Activated CD4-positive, alpha-beta T cell treated with anti-CD3 and anti-CD28 coated beads, Interleukin-2, amount 50 U/mL, for 48 hours (primary cell): ENCODE results near the gene IQGAP1.

Source experiments
- DNase-seq, 2 experiments: peaks; one replicate each; pipeline ENCODE4 v3.0.0-alpha.2; 2020

IQGAP1 gene

DNA sequence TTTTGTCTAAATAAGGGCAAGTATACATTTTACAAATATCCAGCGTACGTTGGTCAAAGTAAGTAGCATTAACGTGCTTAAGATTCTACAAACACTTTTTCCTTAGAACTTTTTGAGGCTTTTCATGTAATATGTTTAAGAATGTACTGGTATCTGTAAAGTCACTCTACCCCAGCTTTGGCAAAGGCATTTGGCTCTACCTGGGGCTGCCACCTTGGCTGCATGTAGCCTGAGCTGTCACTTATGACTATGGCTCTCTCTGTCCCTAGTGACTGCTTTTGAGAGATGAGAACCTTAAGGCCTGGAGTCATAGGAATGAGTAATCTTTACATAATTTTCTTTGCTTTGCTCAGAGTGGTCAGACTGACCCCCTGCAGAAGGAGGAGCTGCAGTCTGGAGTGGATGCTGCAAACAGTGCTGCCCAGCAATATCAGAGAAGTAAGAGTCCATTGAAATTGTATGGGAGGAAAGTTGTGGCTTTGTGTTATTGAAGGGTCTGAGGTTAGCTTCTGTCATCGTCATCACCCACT lies 61.2 kb downstream of the IQGAP1 start:
- no peak for DNase-seq

DNA sequence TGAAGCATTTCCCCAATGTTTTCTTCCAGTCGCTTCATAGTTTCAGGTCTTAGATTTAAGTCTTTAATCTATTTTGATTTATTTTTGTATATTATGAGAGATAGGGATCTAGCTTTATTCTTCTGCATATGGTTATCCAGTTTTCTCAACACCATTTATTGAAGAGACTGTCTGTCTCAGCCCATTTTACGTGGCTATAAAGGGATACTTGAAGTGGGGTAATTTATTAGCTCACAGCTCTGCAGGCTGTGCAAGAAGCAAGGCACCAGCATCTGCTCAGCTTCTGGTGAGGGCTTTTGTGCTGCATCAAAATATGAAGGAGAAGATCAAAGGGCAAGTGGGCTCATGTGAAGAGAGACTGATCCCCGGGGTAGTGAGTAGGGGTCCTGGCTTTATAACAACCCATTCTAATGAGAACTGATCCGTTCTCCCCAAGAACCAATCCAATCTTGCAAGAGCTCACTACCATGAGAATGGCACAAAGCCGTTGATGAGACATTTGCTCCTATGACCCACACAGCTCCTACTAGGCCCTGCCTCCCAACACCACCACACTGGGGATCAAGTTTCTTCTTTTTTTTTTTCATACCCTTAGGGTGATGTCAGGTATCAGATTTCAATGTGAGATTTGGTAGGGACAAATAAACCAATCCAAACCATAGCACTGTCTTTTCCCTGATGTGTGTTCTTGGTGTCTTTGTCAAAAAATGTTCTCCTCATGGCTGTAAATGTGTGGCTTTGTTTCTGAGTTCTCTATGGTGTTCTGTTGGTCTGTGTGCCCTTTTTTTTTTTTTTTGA lies 63.2 kb downstream of the IQGAP1 start:
- no peak for DNase-seq

DNA sequence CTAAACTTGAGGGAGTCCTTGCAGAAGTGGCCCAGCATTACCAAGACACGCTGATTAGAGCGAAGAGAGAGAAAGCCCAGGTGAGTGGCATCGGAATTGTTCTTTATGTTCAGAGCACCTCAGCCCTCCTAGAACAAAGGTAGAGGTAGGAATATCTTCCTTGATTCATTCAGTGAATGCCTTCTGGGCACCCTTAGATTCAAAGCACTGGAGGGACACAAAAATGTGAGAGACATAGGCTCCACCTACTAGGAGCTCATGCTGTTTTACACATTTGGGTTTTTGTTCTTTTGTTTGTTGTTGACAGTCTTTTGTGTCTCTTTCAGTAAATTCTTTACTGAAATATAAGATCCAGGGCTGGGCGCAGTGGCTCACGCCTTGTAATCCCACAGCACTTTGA lies 68.2 kb downstream of the IQGAP1 start:
- no peak for DNase-seq

DNA sequence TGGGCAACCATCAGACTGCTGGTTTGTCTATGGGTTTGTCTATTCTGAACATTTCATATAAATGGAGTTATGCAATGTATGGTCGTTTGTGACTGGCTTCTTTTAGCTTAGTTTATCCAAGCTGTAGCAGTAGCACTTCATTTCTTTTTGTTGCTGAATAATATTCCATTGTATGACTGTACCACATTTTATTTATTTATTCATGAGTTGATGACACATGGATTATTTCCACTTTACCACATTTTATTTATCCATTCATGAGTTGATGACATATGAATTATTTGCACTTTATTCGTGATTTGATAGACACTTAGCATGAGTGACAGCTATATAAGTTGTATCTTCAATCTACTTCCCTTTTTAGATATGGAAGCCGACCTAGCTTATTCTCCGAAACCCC lies 70.0 kb downstream of the IQGAP1 start:
- DNase-seq = no peak

DNA sequence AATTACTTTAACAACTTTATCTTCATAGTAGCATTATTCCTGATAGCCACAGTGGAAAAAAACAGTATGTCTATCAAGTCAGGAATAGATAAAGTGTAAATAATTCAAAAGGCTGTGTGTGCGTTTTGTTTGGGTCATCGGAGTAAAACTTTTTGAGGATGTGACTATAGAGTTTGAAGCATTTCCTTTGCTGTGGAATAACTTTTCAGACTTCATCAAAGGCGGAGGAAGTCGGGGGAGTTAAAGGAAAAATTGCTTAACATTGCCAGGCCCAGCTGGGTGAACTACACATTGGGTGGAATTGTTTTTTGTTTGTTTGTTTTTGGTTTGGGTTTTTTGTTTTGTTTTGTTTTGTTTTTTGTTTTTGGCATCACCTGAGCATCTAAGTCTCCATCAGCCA lies 71.3 kb downstream of the IQGAP1 start:
- no peak for DNase-seq

DNA sequence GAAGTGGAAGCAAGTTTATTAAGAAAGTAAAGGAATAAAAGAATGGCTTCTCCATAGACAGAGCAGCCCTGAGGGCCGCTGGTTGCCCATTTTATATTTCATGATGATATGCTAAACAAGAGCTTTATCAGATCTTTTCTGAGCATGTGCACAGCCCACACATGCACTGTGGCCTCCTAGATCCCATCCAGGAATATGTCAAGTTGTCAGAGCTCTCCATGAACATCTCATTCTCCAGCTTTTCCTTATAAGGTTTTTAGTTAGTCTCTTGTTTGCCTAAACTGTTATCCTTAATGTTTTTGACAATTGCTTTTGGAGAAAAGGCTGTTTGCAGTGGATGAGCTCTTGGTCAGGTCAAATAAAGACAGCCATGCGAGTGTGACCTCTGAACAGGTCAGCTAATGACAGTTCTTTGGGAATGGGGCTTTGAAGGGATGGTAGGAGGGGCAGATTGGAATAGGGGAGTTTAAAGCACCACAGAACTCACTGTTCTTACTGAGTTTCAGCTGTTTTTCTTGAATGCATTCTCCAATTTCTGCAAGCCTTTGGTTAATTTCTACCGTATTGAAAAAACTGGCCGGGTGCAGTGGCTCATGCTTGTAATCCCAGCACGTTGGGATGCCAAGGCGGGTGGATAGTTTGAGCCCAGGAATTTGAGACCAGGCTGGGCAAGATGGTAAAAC lies 72.2 kb downstream of the IQGAP1 start:
- DNase-seq = no peak

DNA sequence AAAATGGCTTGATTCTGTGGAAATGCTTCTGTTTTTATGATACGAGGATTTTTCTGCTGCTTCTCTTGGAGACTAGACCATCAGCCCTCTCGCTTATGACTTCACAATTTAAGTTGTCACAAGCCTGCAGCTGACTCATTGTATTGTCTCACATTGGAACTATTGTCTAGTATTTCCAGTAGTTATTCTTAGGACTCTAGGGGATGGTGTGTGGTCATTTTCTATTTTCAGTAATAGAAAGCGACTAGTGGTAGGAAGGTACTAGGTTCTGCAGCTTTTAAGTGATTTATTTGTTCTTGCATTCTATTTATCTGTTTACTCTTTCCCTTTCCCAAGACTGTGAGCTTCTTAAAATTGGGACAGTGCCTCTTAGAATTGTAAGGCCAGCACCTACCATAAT lies 75.3 kb downstream of the IQGAP1 start:
- no peak for DNase-seq

DNA sequence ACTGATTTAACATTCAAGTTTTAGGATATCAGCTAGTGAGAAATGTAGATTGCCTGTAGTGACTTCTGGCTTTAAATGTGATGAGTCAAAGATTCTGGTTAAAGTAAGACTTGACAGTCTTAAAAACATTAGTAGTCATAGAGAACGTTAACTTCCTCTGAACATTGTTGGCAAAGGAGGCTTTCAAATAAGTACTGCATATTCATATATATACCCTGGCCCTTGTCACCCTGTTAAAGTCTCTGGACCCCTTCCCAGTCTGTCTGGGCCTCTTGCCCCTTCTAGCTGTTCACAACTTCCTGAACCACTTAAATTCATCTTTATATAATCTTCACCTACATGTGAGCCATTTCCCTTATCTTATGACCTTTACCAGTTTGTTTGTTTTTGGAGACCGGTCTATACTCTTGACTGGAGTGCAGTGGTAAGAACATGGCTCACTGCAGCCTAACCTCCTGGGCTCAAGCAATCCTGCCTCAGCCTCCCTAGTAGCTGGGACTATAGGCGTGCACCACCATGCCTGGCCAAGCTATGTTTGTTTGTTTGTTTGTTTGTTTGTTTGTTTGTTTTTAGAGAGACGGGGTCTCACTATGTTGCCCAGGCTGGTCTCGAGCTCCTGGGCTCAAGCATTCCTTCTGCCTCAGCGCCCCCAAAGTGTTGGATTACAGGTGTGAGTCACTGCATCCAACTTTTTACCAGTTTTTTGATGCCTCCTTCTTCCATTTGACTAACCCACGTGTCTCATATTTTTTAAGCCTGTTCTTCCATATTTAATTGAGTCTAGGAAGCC lies 77.3 kb downstream of the IQGAP1 start:
- DNase-seq = no peak

DNA sequence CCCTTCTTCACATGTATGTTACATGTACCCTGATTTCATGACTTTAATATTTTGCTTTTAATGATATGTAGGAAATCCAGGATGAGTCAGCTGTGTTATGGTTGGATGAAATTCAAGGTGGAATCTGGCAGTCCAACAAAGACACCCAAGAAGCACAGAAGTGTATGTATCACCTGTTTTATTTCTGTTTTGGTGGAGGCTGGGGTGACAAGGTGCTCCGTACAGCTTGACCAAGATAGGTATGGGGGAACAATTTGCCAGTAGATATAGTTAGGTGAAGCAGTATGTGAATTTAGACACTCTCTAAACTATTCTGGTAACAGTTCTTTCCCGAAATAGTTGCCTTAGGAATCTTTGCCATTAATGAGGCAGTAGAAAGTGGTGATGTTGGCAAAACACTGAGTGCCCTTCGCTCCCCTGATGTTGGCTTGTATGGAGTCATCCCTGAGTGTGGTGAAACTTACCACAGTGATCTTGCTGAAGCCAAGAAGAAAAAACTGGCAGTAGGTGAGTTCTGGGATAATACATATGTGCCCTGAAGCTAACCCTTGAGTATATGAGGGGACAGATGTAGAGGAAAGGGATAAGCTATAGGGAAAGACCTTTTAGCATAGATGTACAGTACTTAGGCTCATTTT lies 78.0 kb downstream of the IQGAP1 start:
- DNase-seq = no peak

DNA sequence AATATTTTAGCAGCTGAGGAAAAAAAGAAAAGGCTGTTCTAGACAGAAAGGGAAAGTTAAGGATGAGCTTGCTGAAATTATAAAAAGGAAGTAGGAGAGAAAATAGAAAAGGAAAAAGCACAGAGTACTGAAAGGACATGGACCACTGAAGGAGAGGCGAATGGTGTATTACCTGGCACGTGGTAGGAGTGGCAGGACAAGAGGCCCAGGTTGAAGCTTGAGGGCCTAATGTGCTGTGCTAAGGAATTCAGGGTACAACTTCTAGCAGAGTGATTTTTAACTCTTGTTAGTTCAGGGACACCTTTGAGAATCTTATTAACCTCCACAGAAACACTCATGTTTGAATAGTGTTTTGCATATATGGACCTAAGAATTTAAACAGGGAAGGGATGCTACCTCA lies 81.7 kb downstream of the IQGAP1 start:
- no peak for DNase-seq

DNA sequence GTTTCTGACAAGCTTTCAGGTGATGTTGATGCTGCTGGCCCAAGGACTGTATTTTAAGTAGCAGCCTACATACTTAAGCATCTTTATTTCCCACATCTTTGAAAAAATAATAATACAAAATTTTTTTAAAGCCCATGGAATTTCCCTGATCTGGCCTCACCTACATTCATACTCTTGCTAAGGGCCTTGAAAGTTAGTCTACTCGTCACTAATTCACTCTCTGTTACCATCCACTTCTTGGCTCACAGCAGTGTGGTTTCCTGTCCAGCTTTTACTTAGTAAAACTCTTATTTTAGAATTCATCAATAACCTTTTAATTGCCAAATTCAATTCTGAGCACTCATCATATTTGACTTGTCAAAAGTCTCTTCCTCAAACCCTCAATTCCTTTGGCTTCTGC lies 82.4 kb downstream of the IQGAP1 start:
- no peak for DNase-seq

DNA sequence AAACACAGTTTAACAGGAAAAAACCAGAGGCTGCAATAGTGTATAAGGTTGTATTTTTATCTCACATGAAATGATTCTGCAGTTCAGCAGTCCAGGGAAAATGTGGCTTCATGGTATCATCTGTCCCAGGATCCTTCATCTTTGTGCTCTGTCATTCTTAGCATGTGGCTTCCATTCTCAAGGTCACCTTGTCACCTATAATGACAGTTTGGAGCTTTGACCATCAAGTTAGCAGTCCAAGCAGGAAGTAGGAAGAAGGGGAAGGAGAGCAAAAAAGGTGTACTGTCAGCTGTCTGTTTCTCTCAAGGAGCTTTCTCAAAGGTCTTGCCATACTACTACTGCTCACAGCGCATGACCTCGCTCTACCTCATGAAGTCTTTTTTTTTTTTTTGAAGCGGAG lies 83.1 kb downstream of the IQGAP1 start:
- DNase-seq = no peak

DNA sequence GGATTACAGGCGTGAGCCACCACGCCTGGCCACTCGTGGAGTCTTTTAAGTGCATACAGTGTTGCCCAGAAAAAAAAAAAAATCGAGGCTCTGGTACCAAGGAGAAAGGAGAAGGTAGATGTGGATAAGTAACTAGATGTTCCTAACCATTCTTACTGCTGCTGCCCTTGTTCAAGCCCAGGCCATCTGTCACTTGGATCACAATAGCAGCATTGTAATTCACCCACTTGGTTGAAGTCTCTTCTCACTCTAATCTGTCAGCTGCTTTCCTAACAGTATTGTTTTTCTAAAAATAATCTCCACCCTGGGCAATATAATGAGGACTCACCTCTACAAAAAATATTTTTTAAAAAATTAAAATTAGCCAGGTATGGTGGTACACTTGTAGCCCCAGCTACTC lies 83.7 kb downstream of the IQGAP1 start:
- DNase-seq = no peak

DNA sequence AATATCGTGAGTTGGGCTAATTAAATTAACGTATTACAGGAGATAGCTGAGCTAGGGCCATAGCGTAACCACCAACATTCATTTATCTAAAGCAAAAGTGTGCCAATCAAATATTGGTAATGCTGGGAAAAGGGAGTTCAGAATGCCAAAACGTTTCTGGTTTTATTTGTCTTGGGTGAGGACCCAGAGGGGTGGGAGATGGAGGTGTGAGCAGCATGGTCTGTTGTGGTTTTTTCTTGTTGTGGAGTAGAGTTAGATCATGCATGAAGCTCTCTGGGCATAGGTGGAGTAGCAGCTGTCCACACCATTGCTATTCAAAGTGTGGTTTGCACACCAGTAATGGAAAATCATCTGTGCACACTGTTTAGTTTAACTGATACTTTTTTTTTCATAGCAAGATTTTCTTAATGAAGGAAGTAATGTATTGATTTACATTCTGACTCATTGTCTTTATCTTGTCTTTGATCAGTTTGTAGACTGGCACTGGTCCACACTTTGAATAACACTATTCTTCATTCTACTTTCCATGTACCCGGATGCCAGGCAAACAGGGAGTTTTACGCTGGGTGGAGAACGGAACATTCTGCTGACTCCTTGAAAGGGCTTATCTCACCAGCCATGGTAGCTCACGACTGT lies 90.9 kb downstream of the IQGAP1 start:
- DNase-seq = peak; percentile 9

DNA sequence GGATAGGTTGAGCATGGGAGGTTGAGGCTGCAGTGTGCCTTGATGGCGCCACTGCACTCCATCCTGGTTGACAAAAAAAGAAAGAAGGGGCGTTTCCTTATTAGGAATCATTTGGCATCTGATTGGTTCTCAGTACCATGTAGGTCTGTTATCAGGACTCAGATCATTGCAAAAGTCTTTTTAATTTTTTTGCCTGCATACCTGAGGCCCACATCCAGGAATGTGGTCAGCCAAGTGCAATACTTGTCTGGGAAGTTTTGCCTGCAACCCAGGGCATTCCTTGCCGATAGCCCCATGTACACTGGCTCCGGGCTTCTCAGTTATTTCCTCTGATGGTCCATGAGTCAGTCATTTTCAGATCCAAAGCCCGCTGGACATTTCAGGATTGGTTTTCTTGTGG lies 91.6 kb downstream of the IQGAP1 start:
- DNase-seq = no peak

DNA sequence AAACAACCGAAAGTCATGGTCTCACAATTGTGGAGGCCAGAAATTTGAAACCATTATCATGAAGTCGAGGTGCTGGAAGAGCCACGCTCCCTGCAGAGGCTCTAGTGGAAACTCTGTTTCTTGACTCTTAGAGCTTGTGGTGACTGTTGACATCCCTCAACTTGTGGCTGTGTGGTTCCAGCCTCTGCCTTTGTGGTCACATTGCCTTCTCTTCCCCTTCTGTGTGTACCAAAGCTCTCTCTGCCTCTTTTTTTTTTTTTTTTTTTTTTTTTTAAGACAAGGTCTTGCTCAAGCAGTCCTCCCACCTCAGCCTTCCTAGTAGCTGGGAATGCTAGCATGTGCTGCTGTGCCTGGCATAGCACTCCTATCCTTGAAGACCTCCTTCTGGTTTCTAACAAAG lies 93.0 kb downstream of the IQGAP1 start:
- DNase-seq = peak in 1 of 2 experiments; percentile 39

DNA sequence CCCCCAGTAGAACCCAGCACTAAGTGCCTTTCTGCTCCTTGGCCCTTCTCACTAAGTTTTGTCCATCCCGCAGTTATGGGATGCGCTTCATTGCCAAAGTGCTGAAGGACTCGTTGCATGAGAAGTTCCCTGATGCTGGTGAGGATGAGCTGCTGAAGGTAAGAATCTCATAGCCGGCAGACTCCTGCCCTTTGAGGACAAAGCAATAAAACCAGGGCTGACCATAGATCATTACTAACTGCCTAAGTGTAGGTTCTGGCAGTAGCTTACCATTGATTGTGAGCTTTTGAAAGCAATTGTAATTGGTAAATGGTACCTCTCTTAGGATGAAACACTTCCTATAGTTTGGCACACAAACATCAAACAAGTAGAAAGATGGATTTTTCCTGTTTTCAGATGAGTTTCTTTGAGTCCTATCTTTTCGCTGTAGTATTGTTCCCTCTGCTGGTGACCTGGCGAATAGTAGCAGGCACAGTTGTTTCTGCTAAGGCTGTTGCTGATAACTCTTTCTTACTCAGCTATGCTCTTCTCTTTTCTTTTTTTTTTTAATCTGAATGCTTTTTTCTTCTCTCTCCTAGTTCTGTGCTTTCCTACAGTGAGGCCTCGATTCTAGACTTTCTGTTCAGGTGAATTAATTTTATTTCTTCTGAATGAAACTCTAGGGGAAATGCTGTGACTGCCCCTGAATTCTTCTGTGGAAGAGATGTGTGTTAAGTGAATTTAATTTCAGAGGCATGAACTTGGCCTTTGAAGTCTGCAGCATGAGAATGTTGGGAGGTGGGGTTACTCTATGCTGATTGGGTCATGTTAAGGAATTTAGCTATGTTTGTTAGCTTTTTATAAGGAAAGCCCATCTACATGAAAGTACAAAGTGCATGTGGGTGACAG lies 94.3 kb downstream of the IQGAP1 start:
- peak; percentile 39 to 48 for DNase-seq

DNA sequence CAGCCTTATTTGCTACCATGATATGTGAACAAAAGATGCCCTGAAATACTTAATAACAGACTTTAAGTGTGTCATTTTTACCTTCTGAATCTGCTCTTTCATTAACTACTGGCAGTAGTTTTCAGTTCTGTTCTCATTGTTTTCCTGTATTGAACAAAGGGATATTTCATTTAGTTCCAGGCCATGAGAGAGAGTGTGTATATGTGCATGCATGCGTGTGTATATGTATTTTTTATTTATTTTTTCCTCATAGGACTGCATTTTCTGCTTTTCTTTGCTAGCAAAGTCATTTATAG lies 94.9 kb downstream of the IQGAP1 start:
- DNase-seq = no peak

DNA sequence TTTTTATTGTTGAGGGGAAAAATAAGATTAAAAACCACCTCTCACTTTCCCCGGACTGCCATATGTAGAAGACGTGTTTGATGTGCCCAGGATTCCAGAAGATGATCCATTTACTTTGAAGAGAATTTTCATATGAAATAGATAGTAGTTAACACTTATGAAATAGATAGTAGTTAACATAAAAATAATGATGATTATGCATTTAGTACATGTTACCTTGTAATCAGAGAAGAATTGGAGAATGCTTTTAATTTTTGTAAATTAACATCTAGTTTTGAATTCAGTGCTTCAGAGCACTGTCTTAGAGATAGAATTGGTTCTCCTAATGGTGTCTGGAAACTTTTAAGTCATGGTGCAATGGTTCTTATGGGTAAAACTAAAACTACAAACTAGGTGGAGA lies 95.6 kb downstream of the IQGAP1 start:
- no peak for DNase-seq

DNA sequence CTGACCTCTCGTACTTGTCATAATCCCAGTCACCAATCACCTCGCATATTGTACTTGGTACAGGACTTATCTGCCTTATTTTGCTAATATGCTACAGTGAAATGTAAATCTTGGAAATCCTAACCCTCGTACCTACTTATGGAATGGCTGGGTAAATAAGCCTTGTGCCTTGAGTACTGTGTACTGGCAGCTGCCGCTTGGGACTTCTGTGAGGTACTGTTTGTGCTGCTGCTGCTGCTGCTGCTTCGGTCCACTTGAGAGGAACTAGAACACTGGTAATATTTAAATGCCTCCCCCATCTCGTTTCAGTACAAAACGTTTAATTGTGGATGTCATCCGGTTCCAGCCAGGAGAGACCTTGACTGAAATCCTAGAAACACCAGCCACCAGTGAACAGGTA lies 99.1 kb downstream of the IQGAP1 start:
- DNase-seq = no peak

DNA sequence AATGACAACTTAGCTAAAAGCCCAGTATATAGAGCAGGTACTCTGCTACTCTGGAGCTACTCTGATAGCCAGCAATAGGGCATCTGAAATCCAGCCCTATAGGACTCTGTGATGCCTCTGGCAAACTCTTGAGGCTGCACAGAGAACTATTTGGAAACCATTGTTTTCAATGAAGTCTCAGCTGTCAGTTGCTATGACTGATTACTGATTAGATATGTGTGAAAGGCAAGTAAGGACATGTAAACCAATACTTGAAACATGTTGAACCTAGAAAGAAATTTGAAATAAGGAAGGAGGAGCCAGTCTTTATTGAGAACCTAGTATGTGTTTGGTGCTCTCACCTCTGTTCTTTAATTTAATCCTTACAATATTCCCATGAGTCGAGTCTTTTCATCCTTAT lies 101.5 kb downstream of the IQGAP1 start:
- DNase-seq = no peak

DNA sequence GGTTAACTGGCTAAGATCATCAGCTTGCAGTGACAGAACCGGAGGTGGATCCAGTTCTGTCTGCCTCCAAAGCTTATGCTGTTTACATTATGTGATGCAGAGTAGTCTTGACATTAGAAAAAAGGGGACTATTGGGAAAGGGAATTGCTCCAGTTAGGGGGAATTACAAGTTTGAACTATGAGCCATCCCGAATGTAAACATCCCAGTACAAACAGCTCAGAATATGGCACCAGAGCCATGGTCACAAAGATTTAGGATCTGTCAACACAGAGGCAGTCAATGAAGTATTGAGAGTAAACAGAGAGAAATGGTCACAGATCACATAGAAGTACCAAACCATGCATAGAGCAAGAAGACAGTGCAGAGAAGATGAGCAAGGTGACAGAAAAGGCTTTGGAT lies 101.9 kb downstream of the IQGAP1 start:
- DNase-seq = no peak
